T-helper 17 cell (primary cell): ENCODE results near the gene PDIA5. TPM values are rescaled to one million over a fixed set of nuclear protein-coding genes. Genes with fewer than 3 reads are reported as not detected.

Experiments used
- ATAC-seq: fragments of 150-1000 bp; cut with Tn5 transposase; 2 replicates; pipeline ENCODE4 v1.10.0; 2021; ENCODE audit warnings: mild to moderate bottlenecking, moderate library complexity
- DNase-seq, 3 donors: peaks; one replicate each; pipeline versions ENCODE4 v3.0.0 to v3.0.0-alpha.2; 2020 to 2021
- H3K9me3 ChIP-seq: one replicate; pipeline ENCODE4 v1.7.0; 2013; ENCODE audit warnings: low read length, mild to moderate bottlenecking; ENCODE audit not compliant: control insufficient read depth, poor library complexity, severe bottlenecking
- H3K27ac Mint-ChIP-seq: one replicate; pipeline ENCODE4 v1.8.0; 2022; ENCODE audit warnings: mild to moderate bottlenecking, moderate library complexity, mixed read lengths
- H3K27me3 Mint-ChIP-seq: one replicate; pipeline ENCODE4 v1.8.0; 2022; ENCODE audit warnings: mixed read lengths
- H3K36me3 Mint-ChIP-seq: one replicate; pipeline ENCODE4 v1.8.0; 2022; ENCODE audit warnings: low read depth, mixed read lengths
- H3K4me1 Mint-ChIP-seq: one replicate; pipeline ENCODE4 v1.8.0; 2022; ENCODE audit warnings: mild to moderate bottlenecking, mixed read lengths
- H3K4me3 Mint-ChIP-seq: one replicate; pipeline ENCODE4 v1.8.0; 2022; ENCODE audit warnings: mild to moderate bottlenecking, moderate library complexity, mixed read lengths
- total RNA-seq, 4 donors: library from RNA in 2 of 4; stranded (reverse) in 2 of 4; gene quantifications; one replicate each; pipeline ENCODE4 v1.2.3 and lab custom pipeline; 2022 to 2026

Gene PDIA5
- total RNA-seq, 2 donors from 2014 or later = 4.6 to 6.2 TPM

DNA sequence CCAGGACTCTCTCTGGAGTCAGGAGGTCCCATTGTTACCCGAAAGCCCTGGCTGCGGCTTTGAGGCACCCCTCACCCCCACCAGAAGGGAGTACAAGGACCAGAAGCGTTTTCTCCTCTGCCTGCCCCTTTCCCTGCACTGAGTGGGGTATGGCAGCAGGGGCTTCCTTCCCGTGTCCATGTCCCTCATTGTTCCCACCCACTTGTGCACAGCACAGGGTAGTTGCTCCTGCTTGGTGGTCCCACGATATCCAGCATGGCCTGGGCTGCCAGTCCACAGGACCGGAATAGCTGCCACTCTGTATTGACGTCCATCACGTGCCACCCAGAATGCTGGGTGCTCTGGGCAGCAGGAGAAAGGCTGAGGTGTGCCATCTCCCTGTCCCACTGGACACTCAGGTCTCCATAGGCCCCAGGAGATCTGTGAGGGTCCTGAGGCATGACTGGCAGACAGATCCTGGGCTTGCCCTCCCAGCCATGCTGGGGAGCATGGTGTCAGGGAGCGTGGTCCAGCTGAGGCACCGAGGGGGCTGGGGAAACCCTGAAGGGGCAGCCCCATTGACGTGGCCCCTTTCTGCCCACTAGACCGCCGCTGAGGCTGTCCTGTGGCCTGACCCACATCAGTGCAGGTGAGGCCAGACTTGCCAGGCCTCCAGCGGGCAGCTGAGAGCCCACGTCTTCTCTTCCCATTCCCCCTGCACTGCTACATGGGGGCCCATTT, 89.6 kb downstream of the PDIA5 start:
- no peak overlapping the region for H3K4me3 Mint-ChIP-seq
- H3K4me1 Mint-ChIP-seq = peaks cover 3% of the 10 kb centered on the region
- no peaks in the 10 kb centered on the region for H3K9me3 ChIP-seq
- H3K36me3 Mint-ChIP-seq = peaks cover 10% of the 10 kb centered on the region
- H3K27me3 Mint-ChIP-seq = no peaks in the 10 kb centered on the region
- DNase-seq (no peak), ATAC-seq (no peak)
- no peak overlapping the region for H3K27ac Mint-ChIP-seq

DNA sequence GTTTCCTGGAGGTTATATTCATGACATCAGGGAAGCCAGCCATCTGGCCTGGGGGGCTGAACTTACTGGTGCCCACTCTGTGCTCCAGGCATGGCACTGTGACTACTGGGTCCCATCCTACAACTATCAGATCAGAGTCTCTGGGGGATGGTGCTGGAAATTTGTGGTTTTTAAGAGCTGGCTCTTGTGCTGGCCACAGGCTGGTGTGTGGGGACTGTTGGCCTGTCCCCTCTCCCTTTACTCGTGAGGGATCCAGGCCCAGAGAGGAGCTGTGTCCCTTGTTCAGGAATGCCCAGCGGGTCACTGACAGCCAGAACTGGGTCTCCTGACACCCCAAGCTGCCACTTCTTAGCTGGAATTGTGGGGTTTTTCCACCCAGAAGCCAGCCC, 90.4 kb downstream of the PDIA5 start:
- no peak for DNase-seq
- Mint-ChIP-seq H3K27me3 (no peaks in the 10 kb centered on the region), H3K4me1 (peaks cover 3% of the 10 kb centered on the region), H3K27ac (no peak overlapping the region), H3K36me3 (peaks cover 10% of the 10 kb centered on the region), H3K4me3 (no peak overlapping the region)
- no peak for ATAC-seq
- H3K9me3 ChIP-seq = no peaks in the 10 kb centered on the region

DNA sequence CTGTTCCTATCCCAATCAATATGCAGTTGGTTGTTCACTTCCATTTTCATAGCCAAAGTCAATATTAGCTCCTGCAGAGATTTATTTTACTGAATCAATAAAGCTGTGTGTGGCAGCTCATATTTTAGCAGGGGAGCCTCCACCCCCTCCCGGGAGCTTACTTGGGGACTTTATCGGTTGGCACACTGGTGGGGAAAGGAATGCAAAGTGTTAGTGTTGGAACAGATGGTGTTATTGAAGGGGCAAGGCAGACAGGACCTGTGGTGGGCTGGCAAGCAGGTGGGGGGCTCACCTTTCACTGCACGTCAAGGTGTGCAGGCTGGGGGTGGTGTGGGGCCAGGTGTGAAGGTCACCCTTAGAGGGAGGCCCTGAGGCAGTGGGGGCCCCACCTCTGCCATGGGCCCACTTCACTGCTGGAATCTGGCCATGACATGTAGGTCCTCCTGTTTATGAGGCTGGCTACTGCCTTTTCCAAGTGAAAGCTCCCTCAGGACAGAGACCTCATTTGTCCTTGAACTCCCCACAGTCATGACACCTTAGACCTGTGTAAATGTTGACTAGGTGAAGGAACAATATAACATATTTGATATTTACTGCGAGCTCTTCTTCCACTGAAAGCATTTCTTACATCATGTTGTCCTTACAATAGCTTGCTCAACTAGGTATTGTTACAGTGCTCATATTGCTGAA, 90.9 kb downstream of the PDIA5 start:
- Mint-ChIP-seq H3K27ac (no peak overlapping the region), H3K4me1 (peaks cover 3% of the 10 kb centered on the region), H3K36me3 (peaks cover 12% of the 10 kb centered on the region), H3K27me3 (no peaks in the 10 kb centered on the region), H3K4me3 (no peak overlapping the region)
- no peaks in the 10 kb centered on the region for H3K9me3 ChIP-seq
- DNase-seq = no peak
- no peak for ATAC-seq

DNA sequence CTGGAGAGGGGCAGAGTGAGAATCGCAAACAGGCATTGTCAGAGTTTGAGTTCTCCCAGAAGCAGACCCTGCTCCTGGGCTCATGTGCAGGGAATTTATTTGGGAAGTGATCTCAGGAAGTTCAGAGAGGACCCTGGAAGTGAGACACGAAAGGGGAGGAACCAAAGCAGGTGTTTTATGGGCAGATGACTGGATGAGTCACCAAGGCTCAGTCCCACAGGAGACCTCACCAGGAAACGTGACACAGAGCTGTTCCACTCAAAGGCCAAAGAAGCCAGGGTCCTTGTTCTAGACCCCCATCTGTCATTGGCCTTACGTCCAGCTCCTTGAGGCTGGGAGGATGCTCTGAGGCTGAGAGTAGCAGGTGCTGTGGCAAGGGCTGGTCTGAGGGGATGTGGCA, 91.5 kb downstream of the PDIA5 start:
- Mint-ChIP-seq H3K4me3 (no peak overlapping the region), H3K4me1 (peaks cover 3% of the 10 kb centered on the region), H3K36me3 (peaks cover 14% of the 10 kb centered on the region), H3K27ac (no peak overlapping the region), H3K27me3 (no peaks in the 10 kb centered on the region)
- no peaks in the 10 kb centered on the region for H3K9me3 ChIP-seq
- DNase-seq = no peak
- no peak for ATAC-seq

DNA sequence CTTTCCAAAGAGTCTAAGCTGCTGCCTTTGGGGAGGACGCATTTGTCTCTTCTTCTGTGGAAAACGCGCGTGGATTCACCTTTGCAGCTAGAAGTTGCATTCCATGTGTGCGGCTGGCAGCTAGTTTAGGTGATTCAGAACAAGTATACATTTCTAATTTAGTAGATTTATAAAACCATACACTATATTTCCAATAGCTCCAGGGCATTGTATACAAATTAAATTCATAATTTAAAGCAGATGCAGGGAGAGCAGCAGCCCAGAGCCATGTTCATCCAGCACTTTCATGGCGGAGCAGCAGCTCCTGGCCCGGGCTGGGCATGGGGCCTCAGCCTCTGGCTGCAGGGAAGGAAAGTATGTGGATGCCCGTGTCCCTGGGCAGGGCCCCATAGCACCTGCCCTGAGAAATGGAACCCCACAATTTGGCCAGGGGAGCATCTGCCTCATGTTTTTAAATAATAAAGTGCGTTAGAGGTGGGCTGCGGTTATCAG, 92.1 kb downstream of the PDIA5 start:
- H3K27ac Mint-ChIP-seq = no peak overlapping the region
- peaks cover 3% of the 10 kb centered on the region for H3K4me1 Mint-ChIP-seq
- DNase-seq (no peak), ATAC-seq (no peak)
- H3K9me3 ChIP-seq = no peaks in the 10 kb centered on the region
- no peaks in the 10 kb centered on the region for H3K27me3 Mint-ChIP-seq
- H3K4me3 Mint-ChIP-seq = no peak overlapping the region
- H3K36me3 Mint-ChIP-seq = peaks cover 15% of the 10 kb centered on the region

DNA sequence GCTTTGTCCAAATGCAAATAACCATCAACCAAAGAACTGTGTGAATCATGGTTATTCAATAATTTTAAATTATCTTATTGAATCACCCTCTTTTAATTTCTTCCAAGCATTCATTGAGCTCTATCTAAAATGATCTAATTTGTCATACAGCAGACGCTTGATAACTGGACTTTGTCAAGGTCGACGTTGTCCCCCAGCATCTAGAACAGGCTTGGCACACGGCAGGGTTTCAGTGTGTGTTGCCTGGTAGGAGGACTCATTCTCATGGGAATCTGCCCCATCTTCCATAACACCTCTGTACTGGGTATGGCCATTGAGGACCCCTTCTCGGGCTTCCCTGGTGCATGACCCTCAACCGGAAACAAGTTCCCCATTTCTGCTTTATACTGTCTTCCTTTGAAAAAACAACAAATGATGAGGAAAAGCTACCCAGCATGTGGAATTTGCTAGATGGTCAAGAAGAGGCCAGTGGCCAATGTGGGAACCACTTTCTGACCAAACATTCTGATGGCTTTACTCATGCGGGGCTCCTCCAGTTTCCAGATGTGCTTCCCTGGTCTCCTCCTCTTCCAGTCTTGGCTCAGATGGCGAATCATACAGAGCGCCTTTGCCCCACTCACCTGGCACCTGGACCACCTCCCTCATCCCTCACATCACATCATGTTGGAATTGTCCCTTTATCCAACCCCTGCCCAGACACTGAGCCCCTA, 93.3 kb downstream of the PDIA5 start:
- peaks cover 16% of the 10 kb centered on the region for H3K36me3 Mint-ChIP-seq

DNA sequence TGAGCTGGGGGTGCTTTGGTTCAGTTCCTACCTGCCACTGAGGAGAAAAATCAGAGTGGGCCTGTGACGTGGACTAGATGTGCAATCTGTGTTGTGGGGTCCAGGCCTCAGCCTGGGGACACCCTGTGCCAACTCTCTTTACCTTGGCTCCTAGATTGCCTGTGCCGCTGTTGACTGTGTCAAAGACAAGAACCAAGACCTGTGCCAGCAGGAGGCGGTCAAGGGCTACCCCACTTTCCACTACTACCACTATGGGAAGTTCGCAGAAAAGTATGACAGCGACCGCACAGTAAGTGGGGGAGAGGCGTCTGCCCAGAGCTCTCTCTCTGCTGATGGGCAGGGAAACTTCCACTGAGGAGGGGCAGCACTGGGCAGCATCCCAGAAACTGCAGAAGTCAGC, 94.3 kb downstream of the PDIA5 start:
- H3K4me3 Mint-ChIP-seq = no peak overlapping the region
- peaks cover 16% of the 10 kb centered on the region for H3K36me3 Mint-ChIP-seq
- H3K27ac Mint-ChIP-seq = no peak overlapping the region
- ATAC-seq (no peak), DNase-seq (no peak)
- H3K27me3 Mint-ChIP-seq = no peaks in the 10 kb centered on the region
- no peaks in the 10 kb centered on the region for H3K9me3 ChIP-seq
- peaks cover 3% of the 10 kb centered on the region for H3K4me1 Mint-ChIP-seq

More for the DNA sequence above, 93.3 kb downstream of the PDIA5 start:
- Mint-ChIP-seq H3K4me1 (peaks cover 3% of the 10 kb centered on the region), H3K27ac (no peak overlapping the region), H3K27me3 (no peaks in the 10 kb centered on the region), H3K4me3 (no peak overlapping the region)
- H3K9me3 ChIP-seq = no peaks in the 10 kb centered on the region
- DNase-seq (no peak), ATAC-seq (no peak)

DNA sequence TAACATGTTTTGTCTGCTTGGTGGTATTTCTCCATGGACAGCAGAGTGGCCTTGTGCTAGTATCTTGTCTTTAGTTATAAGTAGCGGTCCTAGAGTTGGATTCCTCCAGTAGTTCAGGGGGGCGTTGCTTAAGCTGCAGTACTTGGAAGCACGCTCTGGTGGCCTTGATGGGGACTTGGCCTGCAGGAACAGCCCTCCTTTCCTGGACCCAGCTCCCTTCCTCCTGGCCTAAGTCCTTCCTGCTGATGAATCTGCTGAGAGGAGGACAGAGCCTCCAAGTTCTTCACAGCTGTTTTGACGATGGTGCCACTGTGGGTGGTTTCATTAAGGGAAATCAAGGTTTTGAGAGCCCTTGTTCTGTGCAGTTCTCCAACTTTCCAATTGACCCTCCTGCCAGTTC, 96.3 kb downstream of the PDIA5 start:
- Mint-ChIP-seq H3K27ac (no peak overlapping the region), H3K36me3 (peaks cover 15% of the 10 kb centered on the region), H3K27me3 (no peaks in the 10 kb centered on the region), H3K4me1 (peaks cover 2% of the 10 kb centered on the region), H3K4me3 (no peak overlapping the region)
- no peaks in the 10 kb centered on the region for H3K9me3 ChIP-seq
- DNase-seq (no peak), ATAC-seq (no peak)

DNA sequence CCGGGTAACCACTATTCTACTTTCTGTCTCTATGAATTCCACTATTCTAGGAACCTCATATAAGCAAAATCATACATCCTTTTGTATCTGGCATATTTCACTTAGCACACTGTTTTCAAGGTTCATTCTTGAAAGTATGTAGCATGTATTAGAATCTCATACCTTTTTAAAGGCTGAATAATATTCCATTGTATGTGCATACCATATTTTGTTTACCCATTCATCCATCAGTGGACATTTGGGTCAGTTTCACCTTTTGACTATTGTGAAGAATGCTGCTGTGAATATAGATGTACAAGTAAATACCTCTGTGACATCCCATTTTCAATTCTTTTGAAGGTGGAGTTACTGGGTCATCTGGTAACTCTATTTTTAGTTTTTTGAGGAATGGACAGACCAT, 98.3 kb downstream of the PDIA5 start:
- no peaks in the 10 kb centered on the region for H3K9me3 ChIP-seq
- Mint-ChIP-seq H3K4me3 (no peak overlapping the region), H3K27me3 (no peaks in the 10 kb centered on the region), H3K27ac (no peak overlapping the region), H3K4me1 (no peaks in the 10 kb centered on the region), H3K36me3 (peaks cover 11% of the 10 kb centered on the region)
- no peak for DNase-seq
- no peak for ATAC-seq

DNA sequence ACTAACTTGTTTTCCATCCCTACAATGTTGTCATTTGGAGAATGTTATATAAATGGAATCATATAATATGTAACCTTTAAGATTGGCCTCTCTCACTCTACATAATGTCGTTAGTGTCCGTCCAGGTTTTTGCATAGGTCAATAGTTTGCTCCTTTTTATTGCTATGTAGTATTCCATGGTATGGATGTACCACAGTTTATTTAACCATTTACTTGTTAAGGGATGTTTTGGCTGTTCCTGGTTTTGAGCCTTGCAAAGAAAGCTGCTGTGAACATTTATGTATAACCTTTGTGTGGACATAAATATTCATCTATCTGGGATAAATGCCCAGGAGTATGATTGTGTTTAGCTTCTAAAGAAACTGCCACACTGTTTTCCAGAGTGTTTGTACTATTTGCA, 100.9 kb downstream of the PDIA5 start:
- peaks cover 6% of the 10 kb centered on the region for H3K36me3 Mint-ChIP-seq
- H3K27ac Mint-ChIP-seq = no peak overlapping the region
- H3K4me1 Mint-ChIP-seq = no peaks in the 10 kb centered on the region
- no peak for DNase-seq
- H3K4me3 Mint-ChIP-seq = no peak overlapping the region
- no peak for ATAC-seq
- no peaks in the 10 kb centered on the region for H3K9me3 ChIP-seq
- H3K27me3 Mint-ChIP-seq = no peaks in the 10 kb centered on the region

DNA sequence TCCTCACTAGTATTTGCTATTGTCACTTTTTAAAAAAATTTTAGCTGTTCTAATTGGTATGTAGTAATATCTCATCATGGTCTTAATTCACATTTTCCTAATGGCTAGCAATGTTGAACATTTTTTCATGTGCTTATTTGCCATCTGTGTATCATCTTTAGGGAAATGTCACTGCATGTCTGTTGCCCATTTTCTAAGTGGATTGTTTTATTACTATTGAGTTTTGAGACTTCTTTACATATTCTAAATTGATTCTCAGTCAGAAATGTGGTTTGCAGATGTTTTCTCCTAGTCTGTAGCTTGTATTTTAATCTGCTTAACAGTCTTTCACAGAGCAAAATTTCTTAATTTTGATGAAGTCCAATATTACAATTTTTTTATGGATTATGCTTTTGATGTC, 101.3 kb downstream of the PDIA5 start:
- ATAC-seq (no peak), DNase-seq (no peak)
- Mint-ChIP-seq H3K36me3 (peaks cover 5% of the 10 kb centered on the region), H3K27me3 (no peaks in the 10 kb centered on the region), H3K4me3 (no peak overlapping the region), H3K4me1 (no peaks in the 10 kb centered on the region), H3K27ac (no peak overlapping the region)
- H3K9me3 ChIP-seq = no peaks in the 10 kb centered on the region

DNA sequence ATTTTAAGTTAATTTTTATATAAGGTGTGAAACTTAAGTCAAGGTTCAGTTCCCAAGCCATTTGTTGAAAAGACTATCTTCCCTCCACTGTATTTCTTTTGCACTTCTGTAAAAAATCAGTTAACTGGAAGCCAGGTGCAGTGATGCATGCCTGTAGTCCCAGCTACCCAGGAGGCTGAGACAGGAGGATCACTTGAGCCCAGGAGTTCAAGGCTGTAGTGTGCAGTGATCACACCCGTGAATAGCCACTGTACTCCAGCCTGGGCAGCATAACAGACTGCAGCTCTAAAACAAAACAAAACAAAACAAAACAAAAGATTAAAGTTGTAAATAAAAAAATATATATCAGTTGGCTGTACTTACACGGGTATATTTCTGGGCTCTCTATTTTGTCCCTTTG, 101.8 kb downstream of the PDIA5 start:
- H3K9me3 ChIP-seq = no peaks in the 10 kb centered on the region
- no peak for ATAC-seq
- no peaks in the 10 kb centered on the region for H3K4me1 Mint-ChIP-seq
- no peak for DNase-seq
- H3K36me3 Mint-ChIP-seq = peaks cover 6% of the 10 kb centered on the region
- no peak overlapping the region for H3K27ac Mint-ChIP-seq
- no peaks in the 10 kb centered on the region for H3K27me3 Mint-ChIP-seq
- H3K4me3 Mint-ChIP-seq = no peak overlapping the region

DNA sequence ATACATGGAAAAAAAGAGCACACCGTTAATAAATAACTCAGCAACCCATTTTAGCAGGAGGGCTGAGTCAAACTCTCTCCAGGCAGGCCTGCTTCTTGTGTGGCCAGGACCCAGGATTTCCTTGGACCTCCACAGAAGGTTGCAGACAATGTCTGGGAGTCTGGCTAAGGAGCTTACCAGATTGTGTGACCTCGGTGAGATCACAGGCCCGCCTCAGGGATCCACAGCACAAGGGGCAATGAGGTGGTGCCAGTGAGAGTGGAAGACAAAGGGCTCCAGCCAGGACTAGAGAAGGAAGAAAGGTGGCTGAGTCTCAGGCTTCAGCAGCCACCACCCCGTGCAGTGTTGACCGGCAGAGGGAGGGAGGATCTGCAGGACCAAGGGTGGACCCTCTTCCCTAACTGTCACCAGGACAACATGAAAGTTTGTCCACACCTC, 102.7 kb downstream of the PDIA5 start:
- DNase-seq (no peak), ATAC-seq (no peak)
- Mint-ChIP-seq H3K4me1 (no peaks in the 10 kb centered on the region), H3K36me3 (peaks cover 2% of the 10 kb centered on the region), H3K27ac (no peak overlapping the region), H3K27me3 (no peaks in the 10 kb centered on the region), H3K4me3 (no peak overlapping the region)
- H3K9me3 ChIP-seq = no peaks in the 10 kb centered on the region
